Measurements from ENCODE around the gene MMP26. TPM values are rescaled to one million over a fixed set of nuclear protein-coding genes. Genes with fewer than 3 reads are reported as not detected.

The MMP26 gene
- total RNA-seq, 2 experiments from 2014 or later, result not detected

Other genes starting within 250 kb of the MMP26 start
- gene OR52K1, start 222.1 kb upstream of the MMP26 start, total RNA-seq, result not detected
- gene OR52M1, start 159.6 kb upstream of the MMP26 start, total RNA-seq, result not detected
- gene OR52I2, start 123.0 kb upstream of the MMP26 start, total RNA-seq, result not detected
- not detected for gene OR52I1, start 110.7 kb upstream of the MMP26 start, total RNA-seq
- gene TRIM68, start 96.6 kb upstream of the MMP26 start, total RNA-seq, result 10 to 100 TPM; 13.4 to 15.4 TPM
- not detected for gene OR51D1, start 67.3 kb upstream of the MMP26 start, total RNA-seq
- gene OR51E1, start 60.8 kb upstream of the MMP26 start, total RNA-seq, result not detected
- gene OR51E2, start 6.9 kb upstream of the MMP26 start, total RNA-seq, result not detected
- gene OR51F1, start 65.2 kb downstream of the MMP26 start, total RNA-seq, result not detected
- gene OR52R1, start 99.6 kb downstream of the MMP26 start, total RNA-seq, result not detected
- gene OR51F2, start 116.5 kb downstream of the MMP26 start, total RNA-seq, result not detected
- gene OR51S1, start 144.4 kb downstream of the MMP26 start, total RNA-seq, result not detected
- not detected for gene OR51T1, start 177.1 kb downstream of the MMP26 start, total RNA-seq
- not detected for gene OR51A7, start 199.0 kb downstream of the MMP26 start, total RNA-seq
- not detected for gene OR51G2, start 214.6 kb downstream of the MMP26 start, total RNA-seq
- not detected for gene OR51G1, start 219.6 kb downstream of the MMP26 start, total RNA-seq
- not detected for gene OR51A4, start 242.8 kb downstream of the MMP26 start, total RNA-seq

All from activated CD4-positive, alpha-beta T cell treated with anti-CD3 and anti-CD28 coated beads, Interleukin-2, amount 10 ng/mL, durations not matched to agents 7 days and 5 days (primary cell).